Activated CD4-positive, alpha-beta T cell treated with anti-CD3 and anti-CD28 coated beads, Interleukin-2, amount 10 ng/mL, durations not matched to agents 7 days and 5 days (primary cell): ENCODE measurements around the gene CACNA1S. TPM values are rescaled to one million over a fixed set of nuclear protein-coding genes. Genes with fewer than 3 reads are reported as not detected.

Source experiments
- CTCF ChIA-PET: fragments of 350-600 bp; sonication (Branson Sonifier 250); formaldehyde crosslinking; loops from one replicate; lab custom pipeline; 2021; ENCODE audit warnings: antibody characterized with exemption; lab: Charles Lee
- POLR2A ChIA-PET: fragments of 350-600 bp; sonication (Branson Sonifier 250); formaldehyde crosslinking; loops from one replicate; lab custom pipeline; 2021; ENCODE audit warnings: antibody characterized with exemption; lab: Charles Lee
- DNase-seq: peaks from one replicate; pipeline ENCODE4 v3.0.0-alpha.2; 2020
- H3K27ac Mint-ChIP-seq: one replicate; pipeline ENCODE4 v1.8.0; 2021; ENCODE audit warnings: mild to moderate bottlenecking, moderate library complexity, mixed read lengths
- H3K27me3 Mint-ChIP-seq: one replicate; pipeline ENCODE4 v1.8.0; 2021; ENCODE audit warnings: mixed read lengths
- H3K36me3 Mint-ChIP-seq: one replicate; pipeline ENCODE4 v1.8.0; 2021; ENCODE audit warnings: low read depth, mixed read lengths
- H3K4me1 Mint-ChIP-seq: one replicate; pipeline ENCODE4 v1.8.0; 2021; ENCODE audit warnings: mixed read lengths
- H3K4me3 Mint-ChIP-seq: one replicate; pipeline ENCODE4 v1.8.0; 2021; ENCODE audit warnings: mild to moderate bottlenecking, moderate library complexity, mixed read lengths
- H3K9me3 Mint-ChIP-seq: one replicate; pipeline ENCODE4 v1.8.0; 2021; ENCODE audit warnings: mixed read lengths
- total RNA-seq, 2 experiments: library from RNA; stranded (reverse); gene quantifications; one replicate each; pipeline ENCODE4 v1.2.3, GENCODE V29; 2021

The CACNA1S gene
- total RNA-seq, 2 experiments from 2014 or later = not detected

DNA sequence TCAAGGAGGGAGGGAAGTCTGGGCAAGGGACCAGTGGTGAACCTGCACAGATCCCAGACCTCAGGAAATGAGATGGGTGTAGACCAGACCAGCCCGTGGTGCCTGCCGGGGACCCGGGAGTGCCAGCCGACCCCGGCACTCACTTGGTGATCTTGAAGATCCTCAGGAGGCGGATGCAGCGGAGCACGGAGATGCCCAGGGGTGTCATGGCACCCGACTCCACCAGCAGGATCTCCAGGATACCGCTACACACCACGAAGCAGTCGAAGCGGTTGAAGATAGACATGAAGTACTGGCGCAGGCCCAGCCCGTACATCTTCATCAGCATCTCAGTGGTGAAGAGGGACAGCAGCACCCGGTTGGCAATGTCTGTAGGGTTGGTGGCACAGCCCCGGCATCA, 34.5 kb downstream of the CACNA1S start:
- Mint-ChIP-seq H3K27ac (no peak overlapping the region), H3K9me3 (no peaks in the 10 kb centered on the region), H3K27me3 (no peaks in the 10 kb centered on the region), H3K4me1 (no peaks in the 10 kb centered on the region), H3K36me3 (no peaks in the 10 kb centered on the region), H3K4me3 (no peak overlapping the region)
- ChIA-PET CTCF (interaction anchor here (0.6 kb wide), 1 partner anchor 52 kb away, joined by 3 read pairs; no protein-coding TSS in a partner anchor), POLR2A (no interaction called here)
- DNase-seq = no peak

DNA sequence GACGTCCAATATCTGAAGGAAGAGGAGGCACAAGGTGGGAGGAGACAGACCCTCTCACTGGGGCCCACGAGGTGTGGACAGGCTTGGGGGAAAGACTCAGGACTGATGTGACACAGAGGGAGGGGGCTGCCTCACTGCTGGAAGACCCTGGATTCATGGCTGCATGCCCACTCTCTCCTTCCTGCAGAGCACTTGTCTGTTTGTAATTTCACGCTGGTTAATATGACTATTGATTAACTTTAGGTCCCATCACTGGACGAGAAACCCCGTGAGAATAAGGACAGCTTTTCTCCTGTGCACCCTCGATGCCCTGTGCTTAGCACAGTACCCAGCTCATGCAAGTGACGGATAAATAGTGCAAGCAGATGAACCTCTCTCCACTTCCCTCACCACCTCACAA, 35.1 kb downstream of the CACNA1S start:
- Mint-ChIP-seq H3K27ac (no peak overlapping the region), H3K4me1 (no peaks in the 10 kb centered on the region), H3K36me3 (no peaks in the 10 kb centered on the region), H3K27me3 (peaks cover 2% of the 10 kb centered on the region), H3K4me3 (no peak overlapping the region), H3K9me3 (no peaks in the 10 kb centered on the region)
- no peak for DNase-seq
- ChIA-PET POLR2A (no interaction called here), CTCF (no interaction called here)

DNA sequence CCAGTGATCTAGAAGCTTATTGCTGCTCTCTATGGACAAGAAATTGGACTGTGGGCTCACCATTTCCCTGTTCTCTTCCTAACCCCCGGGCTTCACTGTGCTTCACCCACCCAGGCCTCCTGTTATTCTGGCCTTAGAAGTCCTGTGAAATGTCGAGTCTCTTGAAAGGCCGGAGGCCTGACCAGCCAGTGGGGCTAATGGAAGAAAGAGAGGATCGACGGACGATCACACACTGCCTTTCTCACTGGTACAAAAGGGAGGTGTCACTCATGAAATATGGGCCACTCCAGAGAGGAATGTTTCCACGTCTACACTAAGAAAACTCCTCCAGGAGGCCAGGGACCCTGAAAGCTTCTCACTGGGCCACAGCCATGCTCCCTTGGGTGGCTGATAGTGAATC, 36.1 kb downstream of the CACNA1S start:
- Mint-ChIP-seq H3K4me1 (no peaks in the 10 kb centered on the region), H3K36me3 (no peaks in the 10 kb centered on the region), H3K27me3 (peaks cover 3% of the 10 kb centered on the region), H3K9me3 (no peaks in the 10 kb centered on the region), H3K27ac (no peak overlapping the region), H3K4me3 (no peak overlapping the region)
- DNase-seq = no peak
- ChIA-PET POLR2A (no interaction called here), CTCF (interaction anchor here (1.2 kb wide), 1 partner anchor 11 kb away, joined by 3 read pairs; no protein-coding TSS in a partner anchor)

DNA sequence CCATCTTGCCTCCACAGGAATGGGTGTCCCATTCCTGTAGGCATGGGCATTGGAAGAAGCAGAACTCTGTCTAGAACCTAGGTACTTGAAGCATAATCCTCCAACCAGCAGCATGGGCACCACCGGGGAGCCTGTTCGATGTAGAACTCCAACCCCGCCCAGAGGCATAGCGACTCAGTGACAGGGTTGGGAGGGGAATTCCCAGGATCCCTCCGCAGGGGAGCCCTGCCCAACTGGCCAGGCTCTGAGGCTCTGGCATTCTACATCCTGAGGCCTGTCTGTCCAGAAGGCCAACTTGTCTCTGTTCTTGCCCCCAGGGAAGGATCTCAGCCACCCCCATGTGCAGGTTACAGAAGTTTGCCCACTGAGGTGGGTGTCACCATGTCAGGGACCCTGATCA, 38.2 kb downstream of the CACNA1S start:
- ChIA-PET CTCF (interaction anchor here (0.7 kb wide), 1 partner anchor 36 kb away, joined by 3 read pairs; no protein-coding TSS in a partner anchor), POLR2A (no interaction called here)
- no peaks in the 10 kb centered on the region for H3K9me3 Mint-ChIP-seq

GRCh38 chr1:201072922-201073321, 39.3 kb downstream of the CACNA1S start:
- H3K27ac Mint-ChIP-seq = no peak overlapping the region
- H3K27me3 Mint-ChIP-seq = peaks cover 5% of the 10 kb centered on the region
- H3K4me3 Mint-ChIP-seq = no peak overlapping the region
- POLR2A ChIA-PET = interaction anchor here (0.6 kb wide), 1 partner anchor 134 kb away, joined by 4 read pairs; no protein-coding TSS in a partner anchor
- no peaks in the 10 kb centered on the region for H3K9me3 Mint-ChIP-seq
- CTCF ChIA-PET = no interaction called here
- H3K4me1 Mint-ChIP-seq = no peaks in the 10 kb centered on the region
- DNase-seq = no peak
- H3K36me3 Mint-ChIP-seq = no peaks in the 10 kb centered on the region

More for the DNA sequence above, 38.2 kb downstream of the CACNA1S start:
- Mint-ChIP-seq H3K27ac (no peak overlapping the region), H3K4me3 (no peak overlapping the region), H3K27me3 (peaks cover 5% of the 10 kb centered on the region), H3K36me3 (no peaks in the 10 kb centered on the region), H3K4me1 (no peaks in the 10 kb centered on the region)
- no peak for DNase-seq

DNA sequence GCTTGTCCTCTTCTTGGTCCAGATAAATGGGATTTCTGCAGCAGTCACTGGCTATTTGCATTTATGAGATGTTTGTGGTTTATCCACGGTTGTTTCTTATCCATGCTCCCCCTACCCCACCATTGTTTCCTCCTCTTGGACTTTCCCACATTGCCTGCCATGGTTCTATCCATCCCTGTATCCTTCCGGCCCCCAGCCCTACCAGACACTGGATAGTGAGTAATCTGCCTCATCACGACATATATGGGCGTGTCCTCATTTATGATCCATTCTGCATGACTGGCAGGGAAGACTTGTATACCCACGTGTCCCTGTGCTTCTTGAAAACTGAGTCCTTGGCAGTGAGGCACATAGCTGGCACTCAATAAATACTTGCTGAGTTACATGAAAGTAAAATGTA, 40.1 kb downstream of the CACNA1S start:
- no peak overlapping the region for H3K4me3 Mint-ChIP-seq
- CTCF ChIA-PET = no interaction called here
- H3K9me3 Mint-ChIP-seq = no peaks in the 10 kb centered on the region

DNA sequence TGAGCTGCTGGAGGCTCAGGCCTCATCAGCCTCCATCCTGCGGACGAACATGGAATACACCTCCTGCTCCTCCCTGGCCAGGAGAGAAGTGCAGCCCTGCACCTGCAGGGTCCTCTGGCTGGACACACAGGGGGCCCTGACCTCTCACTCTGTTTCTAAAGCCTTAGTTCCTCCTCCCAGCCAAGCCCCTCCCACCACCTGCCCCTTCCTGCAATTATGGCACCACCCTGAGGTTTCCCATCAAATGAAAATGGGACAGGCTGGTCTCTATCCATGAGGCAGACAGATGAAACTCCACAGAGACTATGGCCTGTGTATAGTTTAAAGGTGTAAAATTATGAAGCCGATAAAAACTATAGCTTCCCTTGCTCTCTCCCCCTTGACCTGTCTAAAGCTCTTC, 42.6 kb downstream of the CACNA1S start:
- no peak overlapping the region for H3K27ac Mint-ChIP-seq
- no peaks in the 10 kb centered on the region for H3K9me3 Mint-ChIP-seq
- ChIA-PET POLR2A (no interaction called here), CTCF (interaction anchor here (1.4 kb wide), 1 partner anchor 21 kb away, joined by 4 read pairs; no protein-coding TSS in a partner anchor)
- no peak overlapping the region for H3K4me3 Mint-ChIP-seq
- H3K27me3 Mint-ChIP-seq = peaks cover 6% of the 10 kb centered on the region
- no peaks in the 10 kb centered on the region for H3K36me3 Mint-ChIP-seq
- H3K4me1 Mint-ChIP-seq = no peaks in the 10 kb centered on the region
- no peak for DNase-seq

More for the DNA sequence above, 40.1 kb downstream of the CACNA1S start:
- no peak overlapping the region for H3K27ac Mint-ChIP-seq
- no peaks in the 10 kb centered on the region for H3K4me1 Mint-ChIP-seq
- no peaks in the 10 kb centered on the region for H3K36me3 Mint-ChIP-seq
- POLR2A ChIA-PET = no interaction called here
- no peak for DNase-seq
- H3K27me3 Mint-ChIP-seq = peaks cover 5% of the 10 kb centered on the region

GRCh38 chr1:201068976-201069375, 43.2 kb downstream of the CACNA1S start:
- ChIA-PET POLR2A (no interaction called here), CTCF (interaction anchor here (0.8 kb wide), 1 partner anchor 89 kb away, joined by 3 read pairs; no protein-coding TSS in a partner anchor)
- H3K4me1 Mint-ChIP-seq = no peaks in the 10 kb centered on the region
- no peak overlapping the region for H3K4me3 Mint-ChIP-seq
- no peak for DNase-seq
- no peak overlapping the region for H3K27ac Mint-ChIP-seq
- no peaks in the 10 kb centered on the region for H3K9me3 Mint-ChIP-seq
- no peaks in the 10 kb centered on the region for H3K36me3 Mint-ChIP-seq
- H3K27me3 Mint-ChIP-seq = peaks cover 10% of the 10 kb centered on the region

- no peak overlapping the region for H3K4me3 Mint-ChIP-seq
- no peak for DNase-seq
- H3K27me3 Mint-ChIP-seq = peaks cover 7% of the 10 kb centered on the region
- POLR2A ChIA-PET = no interaction called here
- no peaks in the 10 kb centered on the region for H3K9me3 Mint-ChIP-seq
- H3K36me3 Mint-ChIP-seq = no peaks in the 10 kb centered on the region
- no peaks in the 10 kb centered on the region for H3K4me1 Mint-ChIP-seq
- CTCF ChIA-PET = no interaction called here
- H3K27ac Mint-ChIP-seq = no peak overlapping the region
Measured at GRCh38 chr1:201066986-201067385, 45.2 kb downstream of the CACNA1S start.

DNA sequence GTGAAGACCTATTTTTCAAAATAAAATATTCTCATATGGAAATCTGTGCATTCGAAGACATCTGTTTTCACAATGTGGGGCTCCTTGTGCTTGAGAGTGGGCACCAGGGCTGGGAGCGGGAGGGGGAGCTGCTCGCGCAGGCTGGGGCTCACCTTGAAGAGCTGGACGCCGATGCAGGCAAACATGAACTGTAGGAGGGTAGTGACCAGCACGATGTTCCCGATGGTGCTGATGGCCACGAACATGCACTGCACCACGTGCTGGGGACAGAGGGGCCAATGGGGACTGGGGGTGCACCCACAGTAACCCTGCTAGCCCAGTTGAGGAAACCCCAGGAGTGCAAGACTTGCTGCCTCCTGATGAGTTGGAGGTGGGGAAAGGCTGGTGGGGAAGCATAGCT, 46.5 kb downstream of the CACNA1S start:
- Mint-ChIP-seq H3K27ac (no peak overlapping the region), H3K36me3 (no peaks in the 10 kb centered on the region), H3K27me3 (peaks cover 7% of the 10 kb centered on the region), H3K9me3 (no peaks in the 10 kb centered on the region), H3K4me1 (no peaks in the 10 kb centered on the region), H3K4me3 (no peak overlapping the region)
- DNase-seq = no peak
- ChIA-PET CTCF (no interaction called here), POLR2A (no interaction called here)

- no peak overlapping the region for H3K4me3 Mint-ChIP-seq
Measured at GRCh38 chr1:201064806-201065205, 47.4 kb downstream of the CACNA1S start.

GRCh38 chr1:201063145-201063544, 49.1 kb downstream of the CACNA1S start:
- Mint-ChIP-seq H3K4me3 (no peak overlapping the region), H3K4me1 (peaks cover under 1% of the 10 kb centered on the region), H3K27me3 (peaks cover 4% of the 10 kb centered on the region), H3K27ac (no peak overlapping the region), H3K36me3 (no peaks in the 10 kb centered on the region), H3K9me3 (no peaks in the 10 kb centered on the region)
- ChIA-PET CTCF (interaction anchor here (1.5 kb wide), 1 partner anchor 12 kb away, joined by 3 read pairs; no protein-coding TSS in a partner anchor), POLR2A (no interaction called here)
- no peak for DNase-seq

More at GRCh38 chr1:201064806-201065205, 47.4 kb downstream of the CACNA1S start:
- no peak for DNase-seq
- no peaks in the 10 kb centered on the region for H3K9me3 Mint-ChIP-seq
- no peak overlapping the region for H3K27ac Mint-ChIP-seq
- CTCF ChIA-PET = interaction anchor here (1.0 to 1.5 kb wide), 2 partner anchors 11 to 13 kb away, joined by 3 read pairs; no protein-coding TSS in a partner anchor
- no peaks in the 10 kb centered on the region for H3K4me1 Mint-ChIP-seq
- H3K27me3 Mint-ChIP-seq = peaks cover 7% of the 10 kb centered on the region
- H3K36me3 Mint-ChIP-seq = no peaks in the 10 kb centered on the region
- POLR2A ChIA-PET = no interaction called here

GRCh38 chr1:201062511-201063091, 49.6 kb downstream of the CACNA1S start:
- no peaks in the 10 kb centered on the region for H3K9me3 Mint-ChIP-seq
- peaks cover 4% of the 10 kb centered on the region for H3K27me3 Mint-ChIP-seq
- CTCF ChIA-PET = no interaction called here
- H3K27ac Mint-ChIP-seq = no peak overlapping the region
- peaks cover 6% of the 10 kb centered on the region for H3K4me1 Mint-ChIP-seq
- H3K4me3 Mint-ChIP-seq = no peak overlapping the region
- DNase-seq = no peak
- POLR2A ChIA-PET = no interaction called here
- no peaks in the 10 kb centered on the region for H3K36me3 Mint-ChIP-seq
